Astrocyte (in vitro differentiated cells and primary cell): Measurements from ENCODE around the gene CEP68. TPM values are rescaled to one million over a fixed set of nuclear protein-coding genes. Genes with fewer than 3 reads are reported as not detected.

Source experiments
- DNase-seq: peaks from one replicate; pipeline ENCODE4 v3.0.0-alpha.2; 2010; ENCODE audit warnings: low read depth
- FAIRE-seq: peaks from 2 replicates; lab custom pipeline; 2011; peaks lifted over from hg19 to GRCh38; lab: Jason Lieb, UNC
- H2AFZ ChIP-seq: 2 replicates; pipeline ENCODE4 v1.6.0; 2012; ENCODE audit warnings: low read depth, low read length, inconsistent platforms
- H3K27ac ChIP-seq: 2 replicates; pipeline ENCODE4 v1.5.1; 2011; ENCODE audit warnings: low read depth, low read length, inconsistent platforms
- H3K27me3 ChIP-seq: 2 replicates; pipeline ENCODE4 v1.6.0; 2011; ENCODE audit warnings: low read length, inconsistent platforms; ENCODE audit not compliant: insufficient read depth
- H3K36me3 ChIP-seq: 2 replicates; pipeline ENCODE4 v1.5.1; 2011; ENCODE audit warnings: low read length, inconsistent platforms; ENCODE audit not compliant: insufficient read depth
- H3K4me1 ChIP-seq: 2 replicates; pipeline ENCODE4 v1.5.1; 2011; ENCODE audit warnings: low read length, inconsistent platforms; ENCODE audit not compliant: insufficient read depth
- H3K4me2 ChIP-seq: 2 replicates; pipeline ENCODE4 v1.6.0; 2012; ENCODE audit warnings: low read length, inconsistent platforms
- H3K4me3 ChIP-seq: 2 replicates; pipeline ENCODE4 v1.5.1; 2011; ENCODE audit warnings: low read depth, mild to moderate bottlenecking, low read length, inconsistent platforms; ENCODE audit not compliant: insufficient read depth
- H3K79me2 ChIP-seq: 2 replicates; pipeline ENCODE4 v1.6.0; 2012; ENCODE audit warnings: mild to moderate bottlenecking, low read length, inconsistent platforms; ENCODE audit not compliant: insufficient read depth
- H3K9ac ChIP-seq: 2 replicates; pipeline ENCODE4 v1.6.0; 2012; ENCODE audit warnings: mild to moderate bottlenecking, low read length, inconsistent platforms
- H3K9me3 ChIP-seq: 2 replicates; pipeline ENCODE4 v1.5.1; 2012; ENCODE audit warnings: low read depth, mild to moderate bottlenecking, low read length, inconsistent platforms; ENCODE audit not compliant: insufficient read depth
- H4K20me1 ChIP-seq: 2 replicates; pipeline ENCODE4 v1.6.0; 2012; ENCODE audit warnings: low read length, inconsistent platforms; ENCODE audit not compliant: insufficient read depth
- H3K27ac Mint-ChIP-seq: one replicate; pipeline ENCODE4 v1.8.0; 2021; ENCODE audit warnings: mild to moderate bottlenecking, mixed read lengths; ENCODE audit not compliant: unreplicated experiment
- H3K27me3 Mint-ChIP-seq: one replicate; pipeline ENCODE4 v1.8.0; 2021; ENCODE audit warnings: low read depth, mixed read lengths; ENCODE audit not compliant: unreplicated experiment
- H3K36me3 Mint-ChIP-seq: one replicate; pipeline ENCODE4 v1.8.0; 2021; ENCODE audit warnings: low read depth, mixed read lengths; ENCODE audit not compliant: unreplicated experiment
- H3K4me1 Mint-ChIP-seq: one replicate; pipeline ENCODE4 v1.8.0; 2021; ENCODE audit warnings: low read depth, mixed read lengths; ENCODE audit not compliant: unreplicated experiment
- H3K4me3 Mint-ChIP-seq: one replicate; pipeline ENCODE4 v1.8.0; 2021; ENCODE audit warnings: mild to moderate bottlenecking, moderate library complexity, mixed read lengths; ENCODE audit not compliant: unreplicated experiment
- H3K9me3 Mint-ChIP-seq: one replicate; pipeline ENCODE4 v1.8.0; 2021; ENCODE audit warnings: mild to moderate bottlenecking, mixed read lengths; ENCODE audit not compliant: unreplicated experiment
- CTCF ChIP-seq: IDR thresholded peaks from 2 replicates; pipeline ENCODE4 v1.5.1; 2011; ENCODE audit warnings: low read depth, mild to moderate bottlenecking, inconsistent platforms, low read length, moderate library complexity; ENCODE audit not compliant: insufficient read depth
- EZH2 ChIP-seq: IDR thresholded peaks from 2 replicates; pipeline ENCODE4 v1.6.1; 2012; ENCODE audit warnings: mild to moderate bottlenecking, low read length, inconsistent platforms; ENCODE audit not compliant: insufficient read depth
- total RNA-seq: library from RNA; stranded (reverse); gene quantifications from 2 replicates; pipeline ENCODE4 v1.2.1, GENCODE V29; 2021

The CEP68 gene
- total RNA-seq, 1 donor from 2014 or later, result 6.9 TPM

GRCh38 chr2:65064728-65065552 is 8.7 kb downstream of the CEP68 start:
- peaks cover 15% of the 10 kb centered on the region for H3K4me1 ChIP-seq
- no peak overlapping the region for H3K4me3 ChIP-seq
- peak overlapping the region; percentile 26 for H3K9ac ChIP-seq
- H3K27me3 Mint-ChIP-seq, result no peaks in the 10 kb centered on the region
- H2AFZ ChIP-seq, result no peak overlapping the region
- no peaks in the 10 kb centered on the region for H3K9me3 Mint-ChIP-seq
- H4K20me1 ChIP-seq, result peaks cover 59% of the 10 kb centered on the region
- peak overlapping the region; percentile 60 for H3K27ac ChIP-seq
- TF ChIP-seq EZH2 (no peak), CTCF (peak; percentile 56)
- H3K4me1 Mint-ChIP-seq, result peaks cover 23% of the 10 kb centered on the region
- peak overlapping the region; percentile 91 for H3K27ac Mint-ChIP-seq
- H3K4me2 ChIP-seq, result peak overlapping the region; percentile 58
- no peaks in the 10 kb centered on the region for H3K9me3 ChIP-seq
- H3K36me3 ChIP-seq, result no peaks in the 10 kb centered on the region
- DNase-seq, result peak; percentile 90
- no peaks in the 10 kb centered on the region for H3K27me3 ChIP-seq
- FAIRE-seq, result no peak
- H3K4me3 Mint-ChIP-seq, result no peak overlapping the region
- peaks cover 11% of the 10 kb centered on the region for H3K36me3 Mint-ChIP-seq
- peaks cover 51% of the 10 kb centered on the region for H3K79me2 ChIP-seq

GRCh38 chr2:65067806-65068553 is 11.8 kb downstream of the CEP68 start:
- Mint-ChIP-seq H3K36me3 (peaks cover 20% of the 10 kb centered on the region), H3K27ac (no peak overlapping the region), H3K4me1 (peaks cover 29% of the 10 kb centered on the region), H3K4me3 (no peak overlapping the region), H3K27me3 (no peaks in the 10 kb centered on the region), H3K9me3 (no peaks in the 10 kb centered on the region)
- no peak overlapping the region for H3K27ac ChIP-seq
- no peak overlapping the region for H3K9ac ChIP-seq
- no peaks in the 10 kb centered on the region for H3K9me3 ChIP-seq
- H3K4me3 ChIP-seq, result no peak overlapping the region
- TF ChIP-seq EZH2 (no peak), CTCF (no peak)
- DNase-seq, result no peak
- H2AFZ ChIP-seq, result no peak overlapping the region
- H3K27me3 ChIP-seq, result no peaks in the 10 kb centered on the region
- H3K4me1 ChIP-seq, result peaks cover 29% of the 10 kb centered on the region
- peaks cover 67% of the 10 kb centered on the region for H4K20me1 ChIP-seq
- H3K4me2 ChIP-seq, result no peak overlapping the region
- no peak for FAIRE-seq
- peaks cover 8% of the 10 kb centered on the region for H3K36me3 ChIP-seq
- peaks cover 35% of the 10 kb centered on the region for H3K79me2 ChIP-seq
